C4-2B (cell line): ENCODE data around the gene HMGXB4.

ENCODE experiments used
- H3K27ac ChIP-seq: fragments of 450-650 bp; 2 replicates; pipeline ENCODE4 v1.5.1; 2017
- CTCF ChIP-seq: fragments of 450-650 bp; conservative IDR thresholded peaks from 2 replicates; pipeline ENCODE4 v1.5.1; 2017; ENCODE audit warnings: mild to moderate bottlenecking
- ZFX ChIP-seq: fragments of 450-650 bp; IDR thresholded peaks from 2 replicates; pipeline ENCODE4 v1.6.1; 2017

The HMGXB4 gene

GRCh38 chr22:35317680-35318290 lies 60.5 kb downstream of the HMGXB4 start:
- TF ChIP-seq ZFX (no peak), CTCF (no peak)
- H3K27ac ChIP-seq, result peak overlapping the region; percentile 76; the same call in 1 of the 2 replicates

DNA sequence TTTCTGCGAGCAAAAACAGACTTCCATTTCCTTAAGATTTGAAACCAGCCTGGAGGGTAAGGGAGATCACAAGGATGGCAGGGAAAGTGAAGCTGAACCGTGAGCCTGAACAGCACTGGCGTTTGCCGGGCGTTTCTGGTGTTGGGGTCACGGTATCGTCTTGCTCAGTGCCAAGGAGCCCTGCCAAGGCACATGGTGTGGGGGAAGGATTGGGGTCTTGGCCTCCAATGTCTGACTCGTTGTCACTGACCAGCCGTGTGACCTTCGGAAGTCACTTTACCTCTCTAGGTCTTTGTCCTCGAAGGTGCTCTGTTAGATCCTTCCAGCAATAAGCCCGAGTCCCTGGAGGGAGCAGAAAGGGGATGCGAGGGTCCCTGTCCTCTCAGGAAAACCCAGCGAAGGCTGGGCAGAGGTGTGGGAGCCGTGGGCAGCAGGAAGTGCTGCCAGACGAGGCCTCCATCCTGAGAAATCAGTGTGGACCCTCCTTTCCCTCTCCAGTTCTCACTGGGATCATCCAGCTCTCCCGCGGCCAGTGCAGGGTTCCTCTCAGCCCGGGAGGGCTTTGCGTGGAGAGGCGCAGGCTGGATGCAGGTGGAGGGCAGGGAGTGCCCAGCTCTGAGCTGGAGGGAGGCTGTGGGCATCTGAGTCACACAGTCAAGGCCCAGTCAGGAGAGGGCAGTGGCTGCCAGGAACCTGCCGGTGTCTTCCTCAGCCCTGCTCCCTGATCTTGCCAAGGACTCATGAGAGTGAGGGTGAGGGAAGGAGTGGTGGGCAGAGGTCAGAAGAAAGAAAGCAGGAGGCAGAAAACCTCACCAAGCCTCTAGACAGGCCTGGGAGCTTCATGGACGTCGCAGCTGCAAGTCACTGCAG lies 61.3 kb downstream of the HMGXB4 start:
- H3K27ac ChIP-seq, result no peak overlapping the region
- TF ChIP-seq ZFX (no peak), CTCF (no peak)

GRCh38 chr22:35319244-35319985 lies 62.1 kb downstream of the HMGXB4 start:
- no peak overlapping the region for H3K27ac ChIP-seq

GRCh38 chr22:35322126-35322525 lies 64.8 kb downstream of the HMGXB4 start:
- no peak for TF ChIP-seq CTCF
- TF ChIP-seq ZFX, result no peak
- no peak overlapping the region for H3K27ac ChIP-seq

More at GRCh38 chr22:35319244-35319985, 62.1 kb downstream of the HMGXB4 start:
- no peak for TF ChIP-seq ZFX
- TF ChIP-seq CTCF, result no peak

GRCh38 chr22:35322893-35323292 lies 65.6 kb downstream of the HMGXB4 start:
- TF ChIP-seq CTCF (no peak), ZFX (no peak)
- no peak overlapping the region for H3K27ac ChIP-seq

DNA sequence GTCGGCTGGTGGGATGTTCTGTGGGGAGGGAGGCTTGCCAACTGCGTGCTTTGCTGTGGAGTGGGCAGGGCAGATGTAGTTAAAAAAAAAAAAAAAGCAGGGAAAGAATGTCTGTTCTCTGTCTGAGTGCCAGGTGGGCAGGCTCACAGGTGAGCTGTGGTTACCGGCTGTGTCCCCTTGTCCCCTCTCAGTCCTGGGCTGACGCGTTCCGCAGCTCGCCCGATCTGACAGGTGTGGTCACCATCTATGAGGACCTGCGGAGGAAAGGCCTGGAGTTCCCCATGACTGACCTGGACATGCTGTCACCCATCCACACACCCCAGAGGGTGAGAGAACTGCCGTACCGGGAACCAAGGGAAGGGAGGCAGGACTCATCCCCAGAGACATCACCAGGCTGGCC lies 66.0 kb downstream of the HMGXB4 start:
- TF ChIP-seq CTCF, result no peak
- no peak for TF ChIP-seq ZFX
- H3K27ac ChIP-seq, result no peak overlapping the region

DNA sequence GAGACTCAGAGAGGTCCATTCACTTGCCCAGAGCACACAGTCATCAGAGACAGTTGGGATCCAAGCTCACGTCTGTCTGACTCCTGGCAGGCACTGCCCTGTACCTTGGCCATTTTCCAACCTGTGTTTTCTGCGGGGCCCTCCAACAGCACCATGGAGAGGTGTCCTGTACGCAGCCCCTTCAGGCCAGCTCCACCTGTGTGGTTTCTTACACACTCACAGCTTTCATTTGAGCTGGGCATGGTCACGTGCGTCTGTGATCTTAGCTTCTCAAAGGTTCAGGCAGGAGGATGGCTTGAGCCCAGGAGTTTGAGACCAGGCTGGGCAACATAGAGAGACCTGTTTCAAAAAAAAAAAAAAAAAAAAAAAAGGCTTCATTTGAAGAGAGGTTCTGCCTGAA lies 66.8 kb downstream of the HMGXB4 start:
- H3K27ac ChIP-seq, result no peak overlapping the region
- TF ChIP-seq ZFX (no peak), CTCF (no peak)
